Uterus (tissue), 4 donors: ENCODE data around the gene CYGB. TPM values are rescaled to one million over a fixed set of nuclear protein-coding genes. Genes with fewer than 3 reads are reported as not detected.
"Not testable (repeated sequence)": the region's sequence is repeated elsewhere in the genome, so short reads cannot be mapped to it uniquely, and the experiment has no call there.

Source experiments
- DNase-seq, 2 donors: peaks; one replicate each; pipeline ENCODE4 v3.0.0-alpha.2; 2019 to 2020
- H3K27ac ChIP-seq, 2 donors: fragments of 200-600 bp; sonication (generic); 1 replicate in 1 of 2; 2 replicates in 1 of 2; pipeline ENCODE4 v1.5.1; 2016 to 2018
- H3K27me3 ChIP-seq, 2 donors: fragments of 200-600 bp; sonication (generic); one replicate each; pipeline ENCODE4 v1.5.1; 2018 to 2019; ENCODE audit warnings: control low read depth in 1 of 2
- H3K36me3 ChIP-seq, 2 donors: fragments of 200-600 bp; sonication (generic); one replicate each; pipeline ENCODE4 v1.5.1; 2019; ENCODE audit warnings: control low read depth in 1 of 2
- H3K4me1 ChIP-seq, 2 donors: fragments of 200-600 bp; sonication (generic); one replicate each; pipeline ENCODE4 v1.5.1; 2018 to 2019; ENCODE audit warnings: control low read depth in 1 of 2
- H3K4me3 ChIP-seq, 2 donors: fragments of 200-600 bp; sonication (generic); 1 replicate in 1 of 2; 2 replicates in 1 of 2; pipeline ENCODE4 v1.5.1; 2018 to 2019; ENCODE audit warnings: mild to moderate bottlenecking in 1 of 2
- H3K9me3 ChIP-seq, 2 donors: fragments of 200-600 bp; sonication (generic); one replicate each; pipeline ENCODE4 v1.5.1; 2019; ENCODE audit warnings: control low read depth in 1 of 2
- CTCF ChIP-seq, 4 experiments: fragments of 200-600 bp in 2 of 4; fragments of 450-650 bp in 2 of 4; sonication (generic) in 2 of 4; IDR thresholded peaks; one replicate each; pipeline ENCODE4 v1.5.1; 2016 to 2019; ENCODE audit warnings: antibody characterized with exemption in 4 of 4, mild to moderate bottlenecking in 2 of 4, moderate library complexity in 1 of 4
- POLR2A ChIP-seq, 2 donors: fragments of 450-650 bp; IDR thresholded peaks; one replicate each; pipeline ENCODE4 v1.6.1; 2016; ENCODE audit warnings: antibody characterized with exemption in 2 of 2, mild to moderate bottlenecking in 1 of 2, moderate library complexity in 1 of 2
- intact Hi-C: fragments of 100-400 bp; cut with DNase I; formaldehyde crosslinking; loops from one replicate; pipeline ENCODE4 v1.15.1; 2023; ENCODE audit warnings: low total_unique reads
- total RNA-seq, 4 donors: library from RNA; depleted of rRNA in 3 of 4; stranded (reverse); fragments of >200 nt in 3 of 4; gene quantifications; one replicate each; pipeline versions ENCODE4 v1.1.0 to v1.2.4, GENCODE V29; 2014 to 2023
- donor health status: DM: yes; HTN: yes; CAD: no.

The CYGB gene
- total RNA-seq, 4 donors from 2014 or later = 7.8 to 33.2 (median 19.8) TPM

GRCh38 chr17:76511668-76512365 is 25.7 kb downstream of the CYGB start:
- no peak for DNase-seq
- H3K4me1 ChIP-seq = peaks cover 0 to 4% of the 10 kb centered on the region in 2 donors
- H3K4me3 ChIP-seq = no peak overlapping the region
- TF ChIP-seq POLR2A (IDR thresholded peaks at IDR 0.05) (no peak), CTCF (IDR thresholded peaks at IDR 0.05) (no peak)
- H3K27ac ChIP-seq = no peak overlapping the region
- H3K9me3 ChIP-seq = no peaks in the 10 kb centered on the region
- no peaks in the 10 kb centered on the region for H3K36me3 ChIP-seq
- intact Hi-C loops = no loop called here
- no peaks in the 10 kb centered on the region for H3K27me3 ChIP-seq

- no peak overlapping the region for H3K27ac ChIP-seq
- TF ChIP-seq POLR2A (IDR thresholded peaks at IDR 0.05) (no peak), CTCF (IDR thresholded peaks at IDR 0.05) (no peak)
- H3K36me3 ChIP-seq = no peaks in the 10 kb centered on the region
- DNase-seq = no peak
- no peak overlapping the region for H3K4me3 ChIP-seq
- no peaks in the 10 kb centered on the region for H3K27me3 ChIP-seq
- H3K9me3 ChIP-seq = no peaks in the 10 kb centered on the region
- intact Hi-C loops = no loop called here
- H3K4me1 ChIP-seq = peaks cover 0 to 2% of the 10 kb centered on the region in 2 donors
Observed at GRCh38 chr17:76510831-76511244, 26.7 kb downstream of the CYGB start.

GRCh38 chr17:76508472-76509063 is 28.9 kb downstream of the CYGB start:
- H3K27ac ChIP-seq, H3K27me3 ChIP-seq, H3K4me1 ChIP-seq, H3K36me3 ChIP-seq, intact Hi-C loops, DNase-seq, H3K4me3 ChIP-seq, H3K9me3 ChIP-seq: not testable (repeated sequence)

GRCh38 chr17:76506408-76507345 is 30.8 kb downstream of the CYGB start:
- H3K36me3 ChIP-seq = no peaks in the 10 kb centered on the region
- peak; percentile 77 to 86 for DNase-seq
- H3K4me3 ChIP-seq = no peak overlapping the region
- H3K27ac ChIP-seq = no peak overlapping the region
- intact Hi-C loops = loop anchor here (2.0 kb wide), 1 partner anchor 40 kb away; the partner anchor contains the start of gene AANAT
- H3K27me3 ChIP-seq = no peaks in the 10 kb centered on the region
- no peaks in the 10 kb centered on the region for H3K9me3 ChIP-seq
- H3K4me1 ChIP-seq = no peaks in the 10 kb centered on the region
- TF ChIP-seq POLR2A (IDR thresholded peaks at IDR 0.05) (no peak), CTCF (IDR thresholded peaks at IDR 0.05) (peak; percentile 88 to 98 (median 93))

GRCh38 chr17:76504117-76504516 is 33.4 kb downstream of the CYGB start:
- intact Hi-C loops = no loop called here

More at GRCh38 chr17:76504117-76504516, 33.4 kb downstream of the CYGB start:
- Histone ChIP-seq H3K9me3 (no peaks in the 10 kb centered on the region), H3K27ac (no peak overlapping the region), H3K4me3 (no peak overlapping the region), H3K36me3 (no peaks in the 10 kb centered on the region), H3K4me1 (no peaks in the 10 kb centered on the region), H3K27me3 (no peaks in the 10 kb centered on the region)
- no peak for DNase-seq
- no peak for TF ChIP-seq CTCF (IDR thresholded peaks at IDR 0.05)
- TF ChIP-seq POLR2A (IDR thresholded peaks at IDR 0.05) = no peak
